Adrenal gland (tissue), 12 donors: ENCODE results near the gene IRF4. TPM values are rescaled to one million over a fixed set of nuclear protein-coding genes. Genes with fewer than 3 reads are reported as not detected.

Experiments used
- DNase-seq, 7 donors: peaks; one replicate each; pipeline ENCODE4 v3.0.0-alpha.2; 2019 to 2020
- H3K27ac ChIP-seq, 5 donors: fragments of 200-600 bp; sonication (generic) in 4 of 5; 1 replicate in 3 of 5; 2 replicates in 2 of 5; pipeline versions ENCODE4 v1.5.1 to v1.8.0; 2016 to 2020; ENCODE audit warnings: mild to moderate bottlenecking in 1 of 5
- H3K27me3 ChIP-seq: fragments of 200-600 bp; 2 replicates; pipeline ENCODE4 v1.8.0; 2021
- H3K36me3 ChIP-seq, 2 donors: fragments of 200-600 bp; replicated peaks in 1 of 2; 1 replicate in 1 of 2; 2 replicates in 1 of 2; pipeline versions ENCODE4 v1.5.1 to v1.8.0; 2018 to 2022
- H3K4me1 ChIP-seq, 2 donors: fragments of 200-600 bp; replicated peaks in 1 of 2; 1 replicate in 1 of 2; 2 replicates in 1 of 2; pipeline versions ENCODE4 v1.5.1 to v1.8.0; 2018 to 2021
- H3K4me3 ChIP-seq, 4 donors: fragments of 200-600 bp; sonication (generic) in 3 of 4; one replicate each; pipeline ENCODE4 v1.5.1; 2016 to 2018
- H3K9me3 ChIP-seq, 3 donors: fragments of 200-600 bp; sonication (generic) in 1 of 3; replicated peaks in 1 of 3; 1 replicate in 2 of 3; 2 replicates in 1 of 3; pipeline versions ENCODE4 v1.5.1 to v1.8.0; 2016 to 2021
- POLR2A ChIP-seq, 2 donors: fragments of 450-650 bp; IDR thresholded peaks; one replicate each; pipeline ENCODE4 v1.6.1; 2017; ENCODE audit warnings: antibody characterized with exemption in 2 of 2, mild to moderate bottlenecking in 2 of 2, moderate library complexity in 1 of 2
- WGBS, 4 donors: extraction: QIAGEN DNeasy Blood & Tissue Kit in 2 of 4; methylation state at CpG; one replicate each; pipeline versions ENCODE4 v1.1.5 to v1.1.7; 2013 to 2017; 5-methylcytosine and 5-hydroxymethylcytosine counted together
- intact Hi-C, 2 donors: fragments of 100-400 bp; cut with DNase I; formaldehyde crosslinking; loops; one replicate each; pipeline versions ENCODE4 v1.14.1 to v1.15.0; 2022 to 2023
- polyA plus RNA-seq, 3 donors: library from polyadenylated mRNA; stranded (reverse); fragments of 200-250 nt in 2 of 3; fragments of 350-450 nt in 1 of 3; fragmentation: Illumina TruSeq in 1 of 3; extraction: RNeasy Lipid Tissue Mini Kit (QIAGEN cat#74804) in 1 of 3; gene quantifications; one replicate each; pipeline ENCODE4 v1.2.3, GENCODE V29; 2013 to 2014
- total RNA-seq, 9 donors: library from RNA; depleted of rRNA in 4 of 9; stranded (reverse); fragments of >200 nt in 4 of 9; fragments of 120-200 nt in 1 of 9; fragmentation: NEBNext Ultra II Directional in 1 of 9; extraction: Animal tissue kit (Norgen Biotek cat#: 25700) in 1 of 9; gene quantifications; one replicate each; pipeline versions ENCODE4 v1.1.0 to v1.2.4, GENCODE V29; 2013 to 2023
- TF ChIP-seq, protein P1 (sequence below), 6 experiments: fragments of 450-650 bp in 4 of 6; fragments of 200-600 bp in 2 of 6; sonication (generic) in 1 of 6; IDR thresholded peaks; 1 replicate in 5 of 6; 2 replicates in 1 of 6; pipeline versions ENCODE4 v1.5.1 to v1.8.0; 2016 to 2021; ENCODE audit warnings: antibody characterized with exemption in 6 of 6, mild to moderate bottlenecking in 2 of 6, moderate library complexity in 1 of 6
- donor health status: healthy with polysubstance abuse.
- donor health status: Bipolar disorder and iron deficiency.
- donor health status: DM: yes; HTN: yes; CAD: no.
- donor health status: DM: no; HTN: no; CAD: no.
- donor health status: DM: no; HTN: no; CAD: no.
- donor health status: DM: yes; HTN: yes; CAD: no.

Gene IRF4
- total and polyA plus RNA-seq, 12 donors = 0.06 to 1.5 (median 0.48) TPM; not detected in 1

DNA sequence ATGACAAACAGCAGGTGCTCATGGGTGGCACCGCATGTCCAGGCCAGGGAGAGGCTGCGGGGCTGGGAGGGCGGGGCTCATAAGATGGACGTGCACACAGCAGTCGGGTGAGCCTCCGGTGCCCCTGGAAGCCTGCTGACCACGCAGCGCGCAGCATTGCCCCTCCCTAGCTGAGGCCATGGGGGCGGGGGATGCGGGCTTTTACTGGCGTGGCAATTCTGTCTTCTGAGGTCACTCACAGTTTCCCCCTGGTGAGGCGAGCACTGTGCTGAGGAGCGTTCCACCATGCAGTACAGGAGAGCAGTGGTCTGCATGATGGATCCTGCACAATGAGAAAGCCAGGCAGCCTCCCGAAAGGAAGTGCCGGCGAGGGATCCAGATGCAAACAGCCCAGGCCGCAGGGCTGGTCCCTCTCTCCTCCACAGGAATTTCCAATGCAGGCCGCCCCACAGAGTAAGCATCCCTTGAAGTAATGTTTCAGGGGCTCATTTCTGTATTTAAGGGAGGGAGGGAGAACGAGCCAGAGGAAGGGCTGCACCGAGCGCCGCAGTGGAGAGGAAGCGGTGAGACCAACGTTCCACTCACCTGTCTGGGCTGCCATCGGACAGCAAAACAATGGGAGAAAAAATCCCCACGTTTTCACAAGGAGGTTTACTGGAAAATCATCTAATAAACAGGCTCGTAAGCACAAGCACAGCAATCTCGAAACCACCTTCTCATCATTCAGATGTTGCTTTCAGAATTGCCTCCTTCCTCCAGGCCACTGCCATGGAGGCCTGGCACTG, 56.0 kb downstream of the IRF4 start:
- Histone ChIP-seq H3K36me3 (no peaks in the 10 kb centered on the region), H3K27ac (no peak overlapping the region), H3K9me3 (no peaks in the 10 kb centered on the region), H3K27me3 (peaks cover 7% of the 10 kb centered on the region), H3K4me3 (no peak overlapping the region), H3K4me1 (no peaks in the 10 kb centered on the region)
- TF ChIP-seq POLR2A (IDR thresholded peaks at IDR 0.05) = no peak
- TF ChIP-seq, protein P1, sequence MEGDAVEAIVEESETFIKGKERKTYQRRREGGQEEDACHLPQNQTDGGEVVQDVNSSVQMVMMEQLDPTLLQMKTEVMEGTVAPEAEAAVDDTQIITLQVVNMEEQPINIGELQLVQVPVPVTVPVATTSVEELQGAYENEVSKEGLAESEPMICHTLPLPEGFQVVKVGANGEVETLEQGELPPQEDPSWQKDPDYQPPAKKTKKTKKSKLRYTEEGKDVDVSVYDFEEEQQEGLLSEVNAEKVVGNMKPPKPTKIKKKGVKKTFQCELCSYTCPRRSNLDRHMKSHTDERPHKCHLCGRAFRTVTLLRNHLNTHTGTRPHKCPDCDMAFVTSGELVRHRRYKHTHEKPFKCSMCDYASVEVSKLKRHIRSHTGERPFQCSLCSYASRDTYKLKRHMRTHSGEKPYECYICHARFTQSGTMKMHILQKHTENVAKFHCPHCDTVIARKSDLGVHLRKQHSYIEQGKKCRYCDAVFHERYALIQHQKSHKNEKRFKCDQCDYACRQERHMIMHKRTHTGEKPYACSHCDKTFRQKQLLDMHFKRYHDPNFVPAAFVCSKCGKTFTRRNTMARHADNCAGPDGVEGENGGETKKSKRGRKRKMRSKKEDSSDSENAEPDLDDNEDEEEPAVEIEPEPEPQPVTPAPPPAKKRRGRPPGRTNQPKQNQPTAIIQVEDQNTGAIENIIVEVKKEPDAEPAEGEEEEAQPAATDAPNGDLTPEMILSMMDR (IDR thresholded peaks at IDR 0.05) = no peak
- intact Hi-C loops = no loop called here
- no peak for DNase-seq
- WGBS, 4 donors = 78 to 81% (median 81%) methylated on average over 21 to 29 of the region's 29 CpGs

DNA sequence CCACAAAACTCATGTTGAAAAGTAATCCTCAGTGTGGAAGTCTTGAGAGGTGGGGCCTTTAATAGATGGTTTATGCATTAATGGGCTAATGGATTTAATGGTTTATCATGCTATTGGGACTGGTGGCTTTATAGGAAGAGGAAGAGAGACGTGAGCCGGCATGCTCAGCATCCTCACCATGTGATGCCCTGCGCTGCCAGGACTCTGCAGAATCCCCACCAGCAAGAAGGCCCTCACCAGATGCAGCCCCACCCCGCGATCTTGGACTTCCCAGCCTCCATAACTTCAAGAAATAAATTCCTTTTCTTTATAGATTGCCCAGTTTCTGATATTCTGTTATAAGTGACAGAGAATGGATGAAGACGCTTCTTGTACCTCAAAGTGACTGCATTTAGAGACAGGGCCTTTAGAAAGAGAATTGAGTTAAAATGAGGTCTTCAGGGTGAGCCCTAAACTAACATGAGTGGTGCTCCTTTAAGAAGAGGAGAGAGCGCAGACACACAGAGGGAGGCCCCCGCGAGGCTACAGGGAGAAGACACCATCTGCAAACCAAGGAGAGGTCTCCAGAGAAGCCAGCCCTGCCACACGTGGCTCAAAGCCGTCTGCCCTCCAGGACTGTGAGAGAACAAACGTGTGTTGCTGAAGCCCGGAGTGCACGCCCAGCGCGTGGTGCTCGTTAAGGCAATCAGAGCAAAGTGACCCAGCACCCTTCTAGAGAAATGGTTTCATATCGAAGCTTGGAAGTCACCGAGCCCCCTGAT, 56.9 kb downstream of the IRF4 start:
- H3K36me3 ChIP-seq = no peaks in the 10 kb centered on the region
- no peaks in the 10 kb centered on the region for H3K4me1 ChIP-seq
- no peak overlapping the region for H3K4me3 ChIP-seq
- no peaks in the 10 kb centered on the region for H3K9me3 ChIP-seq
- no peak for DNase-seq
- peaks cover 2% of the 10 kb centered on the region for H3K27me3 ChIP-seq
- H3K27ac ChIP-seq = no peak overlapping the region
- 83 to 90% (median 87%) methylated on average over 17 to 19 of the region's 19 CpGs for WGBS, 4 donors
- TF ChIP-seq, protein P1 (IDR thresholded peaks at IDR 0.05) = no peak
- TF ChIP-seq POLR2A (IDR thresholded peaks at IDR 0.05) = no peak
- intact Hi-C loops = no loop called here

DNA sequence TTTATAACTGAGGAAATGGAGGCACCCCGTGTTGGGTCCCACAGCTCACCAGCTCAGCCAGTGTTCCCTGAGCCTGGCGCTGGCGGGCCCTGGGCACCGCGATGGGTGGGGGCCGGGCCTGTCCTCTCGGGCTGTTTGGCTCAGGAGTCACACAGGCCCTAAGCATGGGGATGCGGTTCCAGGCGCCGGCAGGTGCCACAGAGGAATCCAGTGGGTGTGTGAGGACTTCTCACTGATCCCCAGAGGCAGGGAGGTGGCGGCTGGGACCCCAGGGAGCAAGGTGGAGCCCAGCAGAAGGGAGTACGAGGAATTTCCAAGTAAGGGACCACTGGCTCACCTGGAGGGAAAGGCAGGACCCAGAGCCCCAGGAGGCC, 57.5 kb downstream of the IRF4 start:
- 81 to 83% (median 82%) methylated on average over 6 to 12 of the region's 12 CpGs for WGBS, 4 donors
- no peaks in the 10 kb centered on the region for H3K4me1 ChIP-seq
- DNase-seq = no peak
- intact Hi-C loops = no loop called here
- H3K4me3 ChIP-seq = no peak overlapping the region
- no peak overlapping the region for H3K27ac ChIP-seq
- H3K36me3 ChIP-seq = no peaks in the 10 kb centered on the region
- TF ChIP-seq, protein P1 (IDR thresholded peaks at IDR 0.05) = no peak
- TF ChIP-seq POLR2A (IDR thresholded peaks at IDR 0.05) = no peak
- no peaks in the 10 kb centered on the region for H3K9me3 ChIP-seq
- H3K27me3 ChIP-seq = no peaks in the 10 kb centered on the region

DNA sequence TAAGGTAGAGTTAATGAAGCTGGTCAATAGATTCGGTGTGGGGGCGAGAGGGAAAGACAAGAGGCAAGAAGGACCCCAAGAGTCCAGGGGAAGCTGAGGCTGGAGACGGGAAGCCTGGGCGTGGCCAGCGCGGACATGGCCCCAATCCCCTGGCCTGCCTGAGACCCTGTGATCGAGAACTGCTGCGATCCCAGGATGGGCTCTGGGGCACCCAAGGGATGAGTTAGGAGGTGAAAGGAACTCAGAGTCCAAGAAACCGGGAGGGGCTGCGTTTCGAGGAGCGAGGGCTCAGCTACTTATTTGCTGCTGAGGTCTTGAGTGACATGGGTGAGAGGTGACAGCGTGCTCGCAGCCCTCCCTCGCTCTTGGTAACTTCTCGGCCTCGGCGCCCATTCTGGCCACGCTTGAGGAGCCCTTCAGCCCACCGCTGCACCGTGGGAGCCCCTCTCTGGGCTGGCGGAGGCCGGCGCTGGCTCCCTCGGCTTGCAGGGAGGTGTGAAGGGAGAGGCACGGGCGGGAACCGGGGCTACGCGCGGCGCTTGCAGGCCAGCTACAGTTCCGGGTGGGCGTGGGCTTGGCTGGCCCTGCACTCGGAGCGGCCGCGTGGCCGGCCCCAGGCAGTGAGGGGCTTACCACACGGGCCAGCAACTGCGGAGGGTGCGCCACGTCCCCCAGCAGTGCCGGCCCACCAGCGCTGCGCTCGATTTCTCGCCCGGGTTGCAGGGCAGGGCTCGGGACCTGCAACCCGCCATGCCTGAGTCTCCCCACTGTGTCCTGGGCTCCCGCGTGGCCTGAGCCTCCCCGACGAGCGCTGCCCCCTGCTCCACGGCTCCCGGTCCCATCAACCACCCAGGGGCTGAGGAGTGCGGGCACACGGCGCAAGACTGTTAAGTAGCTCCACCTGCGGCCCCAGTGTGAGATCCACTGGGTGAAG, 58.2 kb downstream of the IRF4 start:
- no peaks in the 10 kb centered on the region for H3K36me3 ChIP-seq

More for the DNA sequence above, 58.2 kb downstream of the IRF4 start:
- 85 to 92% (median 92%) methylated on average over 27 to 62 of the region's 62 CpGs for WGBS, 4 donors
- intact Hi-C loops = no loop called here
- no peaks in the 10 kb centered on the region for H3K4me1 ChIP-seq
- no peak overlapping the region for H3K27ac ChIP-seq
- H3K9me3 ChIP-seq = no peaks in the 10 kb centered on the region
- no peak for DNase-seq
- no peak for TF ChIP-seq POLR2A (IDR thresholded peaks at IDR 0.05)
- TF ChIP-seq, protein P1 (IDR thresholded peaks at IDR 0.05) = no peak
- H3K27me3 ChIP-seq = no peaks in the 10 kb centered on the region
- no peak overlapping the region for H3K4me3 ChIP-seq
